RWPE1 (cell line): ENCODE results near the gene XRCC1.
A peak's percentile ranks its signal among the peaks of the same experiment; 100 is the strongest.

ENCODE experiments used
- CTCF ChIA-PET: fragments of 350-600 bp; sonication (Branson Sonifier 250); formaldehyde crosslinking; extraction: SDS; loops from one replicate; lab custom pipeline; 2021; lab: Yijun Ruan, JAX
- POLR2A ChIA-PET: fragments of 400-600 bp; formaldehyde crosslinking; extraction: SDS; loops from one replicate; lab custom pipeline; 2020; ENCODE audit warnings: antibody characterized with exemption; ENCODE audit not compliant: low non-redundant PET; lab: Yijun Ruan, JAX
- DNase-seq: peaks from one replicate; pipeline ENCODE4 v3.0.0; 2012; ENCODE audit warnings: low spot score
- H3K27ac ChIP-seq: fragments of 450-650 bp; 2 replicates; pipeline ENCODE4 v1.5.1; 2017
- TF ChIP-seq, protein P1 (sequence below): fragments of 450-650 bp; conservative IDR thresholded peaks from 2 replicates; pipeline ENCODE4 v1.5.1; 2017; ENCODE audit warnings: low read depth, mild to moderate bottlenecking

XRCC1 gene

DNA sequence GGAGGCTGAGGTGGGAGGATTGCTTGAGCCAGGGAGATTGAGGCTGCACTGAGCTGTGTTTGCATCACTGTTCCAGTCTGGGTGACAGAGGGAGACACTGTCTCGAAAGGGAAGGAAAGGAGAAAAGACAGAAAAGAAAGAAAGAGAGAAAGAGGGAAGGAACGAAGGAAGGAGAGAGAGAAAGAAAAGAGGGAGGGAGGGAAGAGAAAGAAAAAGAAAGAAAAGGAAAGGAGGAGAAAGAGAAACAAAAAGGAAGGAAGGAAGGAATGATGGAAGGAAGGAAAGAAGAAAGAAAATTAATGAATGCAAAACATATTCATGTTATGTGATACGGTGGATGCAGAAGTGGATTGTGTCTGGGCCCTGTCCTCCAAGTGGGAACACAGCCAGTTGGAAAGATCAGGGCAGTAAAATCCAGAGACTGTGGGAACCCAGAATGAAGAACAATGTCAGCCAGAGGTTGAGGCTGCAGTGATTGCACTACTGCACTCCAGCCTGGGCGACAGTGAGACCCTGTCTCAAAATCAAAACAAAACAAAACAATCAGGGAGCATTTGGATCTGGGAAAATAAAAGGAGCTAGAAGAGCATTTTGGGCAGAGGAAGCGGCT, 77.0 kb downstream of the XRCC1 start:
- TF ChIP-seq, protein P1, sequence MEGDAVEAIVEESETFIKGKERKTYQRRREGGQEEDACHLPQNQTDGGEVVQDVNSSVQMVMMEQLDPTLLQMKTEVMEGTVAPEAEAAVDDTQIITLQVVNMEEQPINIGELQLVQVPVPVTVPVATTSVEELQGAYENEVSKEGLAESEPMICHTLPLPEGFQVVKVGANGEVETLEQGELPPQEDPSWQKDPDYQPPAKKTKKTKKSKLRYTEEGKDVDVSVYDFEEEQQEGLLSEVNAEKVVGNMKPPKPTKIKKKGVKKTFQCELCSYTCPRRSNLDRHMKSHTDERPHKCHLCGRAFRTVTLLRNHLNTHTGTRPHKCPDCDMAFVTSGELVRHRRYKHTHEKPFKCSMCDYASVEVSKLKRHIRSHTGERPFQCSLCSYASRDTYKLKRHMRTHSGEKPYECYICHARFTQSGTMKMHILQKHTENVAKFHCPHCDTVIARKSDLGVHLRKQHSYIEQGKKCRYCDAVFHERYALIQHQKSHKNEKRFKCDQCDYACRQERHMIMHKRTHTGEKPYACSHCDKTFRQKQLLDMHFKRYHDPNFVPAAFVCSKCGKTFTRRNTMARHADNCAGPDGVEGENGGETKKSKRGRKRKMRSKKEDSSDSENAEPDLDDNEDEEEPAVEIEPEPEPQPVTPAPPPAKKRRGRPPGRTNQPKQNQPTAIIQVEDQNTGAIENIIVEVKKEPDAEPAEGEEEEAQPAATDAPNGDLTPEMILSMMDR = no peak
- ChIA-PET CTCF (interaction anchor here (0.6 kb wide), 1 partner anchor 51 kb away, joined by 3 read pairs; no protein-coding TSS in a partner anchor), POLR2A (no interaction called here)
- no peak for DNase-seq
- peak overlapping the region; percentile 3; the same call in 1 of the 2 replicates for H3K27ac ChIP-seq

DNA sequence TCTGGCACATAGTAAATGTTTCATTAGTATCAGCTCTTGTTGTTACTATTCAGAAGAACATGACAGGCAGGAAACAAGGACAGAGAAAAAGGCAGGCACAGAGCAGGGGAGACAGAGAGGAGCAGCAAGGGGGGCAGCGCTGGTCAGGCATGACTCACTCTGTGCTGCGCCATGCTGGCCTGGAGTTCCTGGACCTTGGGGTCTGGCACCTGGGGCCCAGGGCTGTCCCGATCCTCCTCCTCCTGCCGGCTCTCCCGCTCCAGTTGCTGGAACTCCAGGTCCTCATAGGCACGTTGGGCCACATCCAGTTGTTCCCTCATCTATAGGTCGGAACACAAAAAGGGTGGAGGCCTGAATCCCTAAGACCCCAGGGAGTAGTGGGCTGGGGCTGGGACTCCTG, 78.4 kb downstream of the XRCC1 start:
- no peak for DNase-seq
- H3K27ac ChIP-seq = no peak overlapping the region
- CTCF ChIA-PET = no interaction called here
- TF ChIP-seq, protein P1 = no peak
- POLR2A ChIA-PET = no interaction called here

DNA sequence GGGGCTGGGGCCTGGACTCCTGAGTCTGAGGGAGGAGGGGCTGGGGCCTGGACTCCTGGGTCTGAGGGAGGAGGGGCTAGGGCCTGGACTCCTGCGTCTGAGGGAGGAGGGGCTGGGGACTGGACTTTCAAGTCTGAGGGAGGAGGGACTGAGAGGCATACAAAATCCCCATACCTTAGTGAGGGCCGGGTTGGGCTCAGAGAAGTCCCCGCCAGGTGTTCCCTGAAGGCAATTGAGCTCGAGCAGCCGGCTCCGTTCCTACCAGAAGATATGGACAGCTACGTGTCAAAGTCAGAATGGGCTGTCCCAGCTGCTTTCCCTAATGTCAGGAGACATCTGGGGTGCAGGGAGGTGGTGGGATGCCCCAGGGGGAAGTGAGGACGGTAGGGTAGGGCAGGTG, 80.2 kb downstream of the XRCC1 start:
- DNase-seq = no peak
- POLR2A ChIA-PET = no interaction called here
- TF ChIP-seq, protein P1 = no peak
- peak overlapping the region; percentile 21; the same call in 1 of the 2 replicates for H3K27ac ChIP-seq
- CTCF ChIA-PET = interaction anchor here (1.2 kb wide), 1 partner anchor 48 kb away, joined by 9 read pairs; no protein-coding TSS in a partner anchor
